PFSK-1 (cell line): ENCODE measurements around the gene OAT.

ENCODE experiments used
- FOXP2 ChIP-seq: optimal IDR thresholded peaks from 2 replicates; pipeline ENCODE3; 2011; ENCODE audit warnings: borderline replicate concordance, control low read depth, inconsistent platforms; ENCODE audit not compliant: insufficient read depth; ENCODE audit errors: extremely low read length, extremely low read depth
- POLR2AphosphoS5 ChIP-seq: IDR thresholded peaks from 2 replicates; pipeline ENCODE4 v1.6.1; 2012; ENCODE audit warnings: low read depth, mild to moderate bottlenecking, control low read depth, low read length, moderate library complexity
- REST ChIP-seq, 2 experiments: IDR thresholded peaks; 2 replicates each; pipeline versions ENCODE4 v1.6.1 to v1.8.0; 2011 to 2012; ENCODE audit warnings: low read depth in 2 of 2, low read length in 2 of 2, control low read depth in 1 of 2, inconsistent platforms in 1 of 2, mild to moderate bottlenecking in 1 of 2, moderate library complexity in 1 of 2; ENCODE audit not compliant: insufficient read depth in 1 of 2
- SIN3A ChIP-seq: IDR thresholded peaks from 2 replicates; pipeline ENCODE4 v1.6.1; 2012; ENCODE audit warnings: mild to moderate bottlenecking, low read length, moderate library complexity, borderline replicate concordance; ENCODE audit not compliant: insufficient read depth
- TAF1 ChIP-seq: IDR thresholded peaks from 2 replicates; pipeline ENCODE4 v1.6.1; 2012; ENCODE audit warnings: low read length, control low read depth, borderline replicate concordance; ENCODE audit not compliant: insufficient read depth

The OAT gene

DNA sequence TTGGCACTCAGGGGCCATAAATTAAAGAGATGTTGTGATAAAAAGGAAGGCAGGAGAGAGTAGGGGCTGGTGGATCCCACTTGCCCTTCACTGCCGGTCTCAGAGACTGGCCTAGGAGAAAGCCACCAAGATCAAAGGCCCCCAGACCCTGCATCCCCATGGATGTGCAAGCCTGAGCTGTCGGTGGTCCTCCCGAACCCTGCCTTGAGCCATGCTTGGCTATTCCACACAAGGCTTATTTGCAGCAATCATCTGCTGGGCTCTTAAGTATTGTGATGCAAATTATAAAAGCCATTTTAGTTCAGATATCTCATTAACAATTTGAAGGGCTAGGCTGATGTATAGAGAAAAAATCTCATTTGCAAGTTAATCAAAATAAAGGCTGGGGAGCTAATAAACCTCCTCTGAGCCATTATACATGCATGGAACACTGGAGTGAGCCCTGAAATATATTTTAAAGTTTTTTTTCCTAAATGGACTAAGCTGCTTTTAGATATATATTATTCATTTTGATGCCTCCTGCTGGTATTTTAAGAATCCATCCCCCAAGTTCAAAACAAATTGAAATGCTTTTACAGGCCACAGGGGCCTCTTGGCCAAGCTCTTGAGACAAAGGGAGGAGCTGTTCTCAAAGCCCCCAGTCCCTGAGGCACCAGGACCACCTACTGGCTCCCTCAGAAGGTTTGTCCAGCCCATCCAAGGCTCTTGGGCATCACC is 28.1 kb downstream of the OAT start:
- no peak for TF ChIP-seq FOXP2
- no peak for TF ChIP-seq POLR2AphosphoS5
- no peak for TF ChIP-seq SIN3A
- no peak for TF ChIP-seq REST (IDR thresholded peaks at IDR 0.05; ENCODE audit: insufficient read depth in 1 of 2, low read depth in 2 of 2, low read length in 2 of 2)
- TF ChIP-seq TAF1, result no peak

DNA sequence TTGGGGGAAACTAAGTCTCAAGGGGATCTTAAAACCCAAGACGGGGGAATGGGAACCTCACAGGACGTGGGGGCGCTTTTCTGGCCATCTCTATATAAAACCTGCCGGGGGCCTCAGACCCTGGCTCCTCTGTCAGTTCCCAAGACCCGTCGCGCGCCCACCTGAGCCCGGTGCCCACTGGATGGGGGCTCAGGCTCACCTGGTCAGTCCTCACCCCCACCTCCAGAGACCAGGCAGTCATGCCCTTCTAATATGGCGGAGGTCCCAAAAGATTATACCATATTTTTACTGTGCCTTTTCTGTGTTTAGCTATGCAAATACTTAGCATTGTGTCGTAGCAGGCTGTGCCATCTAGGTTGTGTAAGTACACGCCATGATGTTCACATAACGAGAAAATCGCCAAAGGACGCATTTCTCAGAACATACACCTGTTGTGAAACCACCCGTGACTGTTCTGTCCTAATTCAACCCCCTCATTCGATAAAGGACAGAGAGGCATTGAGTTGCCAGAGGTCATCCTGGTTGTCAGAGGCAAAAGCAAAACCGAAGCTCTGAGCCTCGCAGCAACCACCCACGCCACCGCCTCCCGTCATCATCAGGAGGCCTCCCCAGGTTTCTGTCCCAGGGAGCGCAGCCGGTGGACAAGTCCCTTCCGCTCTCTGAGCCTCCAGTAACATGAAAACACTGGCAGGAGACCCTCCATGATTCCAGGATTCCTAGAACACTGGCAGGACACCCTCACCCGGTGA is 28.9 kb downstream of the OAT start:
- TF ChIP-seq POLR2AphosphoS5 (no peak), FOXP2 (no peak), SIN3A (no peak), REST (IDR thresholded peaks at IDR 0.05; ENCODE audit: insufficient read depth in 1 of 2, low read depth in 2 of 2, low read length in 2 of 2) (no peak), TAF1 (no peak)

- TF ChIP-seq TAF1 (no peak), REST (IDR thresholded peaks at IDR 0.05; ENCODE audit: insufficient read depth in 1 of 2, low read depth in 2 of 2, low read length in 2 of 2) (no peak), SIN3A (no peak), POLR2AphosphoS5 (no peak; the same call in 1 of the 2 replicates), FOXP2 (no peak)
Measured at GRCh38 chr10:124388823-124389612, 29.7 kb downstream of the OAT start.

GRCh38 chr10:124388476-124388822 is 30.3 kb downstream of the OAT start:
- TF ChIP-seq REST (IDR thresholded peaks at IDR 0.05; ENCODE audit: insufficient read depth in 1 of 2, low read depth in 2 of 2, low read length in 2 of 2) (no peak), FOXP2 (no peak), SIN3A (no peak), TAF1 (no peak), POLR2AphosphoS5 (no peak)
